ENCODE measurements around the gene WDR53.

DNA sequence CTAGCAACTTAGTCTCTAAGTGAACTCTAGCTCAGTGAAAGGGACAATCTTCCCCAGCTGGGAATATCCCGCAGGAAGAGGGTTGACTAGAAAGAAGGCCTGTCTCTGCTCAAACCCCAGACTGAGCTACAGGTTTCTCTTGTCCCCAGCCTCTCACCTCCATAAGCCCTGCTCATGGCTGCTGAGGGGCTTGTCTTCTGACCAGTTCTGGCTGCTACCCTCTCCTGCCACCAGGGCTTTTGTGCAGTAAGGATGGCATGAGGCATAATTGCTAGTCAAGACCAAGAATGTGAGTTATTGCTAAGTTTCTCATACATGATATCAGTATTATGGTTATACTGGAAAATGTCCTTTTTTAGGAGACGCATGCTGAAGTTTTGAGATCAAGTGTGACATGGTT, 21.3 kb downstream of the WDR53 start:
- TF ChIP-seq, protein P1, sequence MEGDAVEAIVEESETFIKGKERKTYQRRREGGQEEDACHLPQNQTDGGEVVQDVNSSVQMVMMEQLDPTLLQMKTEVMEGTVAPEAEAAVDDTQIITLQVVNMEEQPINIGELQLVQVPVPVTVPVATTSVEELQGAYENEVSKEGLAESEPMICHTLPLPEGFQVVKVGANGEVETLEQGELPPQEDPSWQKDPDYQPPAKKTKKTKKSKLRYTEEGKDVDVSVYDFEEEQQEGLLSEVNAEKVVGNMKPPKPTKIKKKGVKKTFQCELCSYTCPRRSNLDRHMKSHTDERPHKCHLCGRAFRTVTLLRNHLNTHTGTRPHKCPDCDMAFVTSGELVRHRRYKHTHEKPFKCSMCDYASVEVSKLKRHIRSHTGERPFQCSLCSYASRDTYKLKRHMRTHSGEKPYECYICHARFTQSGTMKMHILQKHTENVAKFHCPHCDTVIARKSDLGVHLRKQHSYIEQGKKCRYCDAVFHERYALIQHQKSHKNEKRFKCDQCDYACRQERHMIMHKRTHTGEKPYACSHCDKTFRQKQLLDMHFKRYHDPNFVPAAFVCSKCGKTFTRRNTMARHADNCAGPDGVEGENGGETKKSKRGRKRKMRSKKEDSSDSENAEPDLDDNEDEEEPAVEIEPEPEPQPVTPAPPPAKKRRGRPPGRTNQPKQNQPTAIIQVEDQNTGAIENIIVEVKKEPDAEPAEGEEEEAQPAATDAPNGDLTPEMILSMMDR (IDR thresholded peaks at IDR 0.05) = no peak
- TF ChIP-seq POLR2A (IDR thresholded peaks at IDR 0.05) = no peak

All from uterus (tissue), 2 donors.